Mesodermal cell (in vitro differentiated cells): Measurements from ENCODE around the gene APEH.
A peak's percentile ranks its signal among the peaks of the same experiment; 100 is the strongest.

Experiments used
- H3K27ac ChIP-seq: 2 replicates; pipeline ENCODE4 v1.7.0; 2013; ENCODE audit warnings: mild to moderate bottlenecking, low read depth, low read length, moderate library complexity; ENCODE audit not compliant: severe bottlenecking
- H3K36me3 ChIP-seq: 2 replicates; pipeline ENCODE4 v1.7.1; 2013; ENCODE audit warnings: mild to moderate bottlenecking, low read length, moderate library complexity; ENCODE audit not compliant: control insufficient read depth, insufficient read depth
- H3K4me1 ChIP-seq: one replicate; pipeline ENCODE4 v1.7.1; 2013; ENCODE audit warnings: mild to moderate bottlenecking, low read length; ENCODE audit not compliant: insufficient read depth, control insufficient read depth, poor library complexity, severe bottlenecking
- H3K4me3 ChIP-seq: 2 replicates; pipeline ENCODE4 v1.7.0; 2013; ENCODE audit warnings: low read length, control low read depth, mild to moderate bottlenecking; ENCODE audit not compliant: insufficient read depth, poor library complexity, severe bottlenecking; ENCODE audit errors: extremely low read depth
- H3K9me3 ChIP-seq: 2 replicates; pipeline ENCODE4 v1.7.1; 2013; ENCODE audit warnings: mild to moderate bottlenecking, low read length, moderate library complexity; ENCODE audit not compliant: control insufficient read depth
- WGBS, 2 experiments: methylation state at CpG; one replicate each; pipeline ENCODE4 v1.1.5; 2013; ENCODE audit warnings: missing lambda C conversion rate in 2 of 2; ENCODE audit not compliant: insufficient coverage in 2 of 2; 5-methylcytosine and 5-hydroxymethylcytosine counted together

Gene APEH

GRCh38 chr3:49713336-49714105 is 39.4 kb downstream of the APEH start:
- WGBS, 2 experiments = 96% methylated on average over 17 to 18 of the region's 25 CpGs
- no peaks in the 10 kb centered on the region for H3K4me1 ChIP-seq

GRCh38 chr3:49714728-49715550 is 40.8 kb downstream of the APEH start:
- Histone ChIP-seq H3K36me3 (peaks cover 18% of the 10 kb centered on the region), H3K27ac (no peak overlapping the region), H3K4me1 (no peaks in the 10 kb centered on the region), H3K4me3 (no peak overlapping the region), H3K9me3 (no peaks in the 10 kb centered on the region)
- 88 to 93% methylated on average over 13 of the region's 13 CpGs for WGBS, 2 experiments

More at GRCh38 chr3:49713336-49714105, 39.4 kb downstream of the APEH start:
- Histone ChIP-seq H3K4me3 (no peak overlapping the region), H3K9me3 (no peaks in the 10 kb centered on the region), H3K36me3 (peaks cover 16% of the 10 kb centered on the region), H3K27ac (no peak overlapping the region)

- Histone ChIP-seq H3K27ac (no peak overlapping the region), H3K4me1 (no peaks in the 10 kb centered on the region), H3K9me3 (no peaks in the 10 kb centered on the region), H3K4me3 (no peak overlapping the region), H3K36me3 (peaks cover 23% of the 10 kb centered on the region)
- 94 to 97% methylated on average over 13 of the region's 13 CpGs for WGBS, 2 experiments
These were observed 41.5 kb downstream of the APEH start for GRCh38 chr3:49715611-49716121.

GRCh38 chr3:49716169-49716568 is 42.0 kb downstream of the APEH start:
- Histone ChIP-seq H3K4me3 (no peak overlapping the region), H3K36me3 (peaks cover 27% of the 10 kb centered on the region), H3K27ac (no peak overlapping the region), H3K4me1 (no peaks in the 10 kb centered on the region), H3K9me3 (no peaks in the 10 kb centered on the region)
- 93 to 100% methylated on average over 4 of the region's 7 CpGs for whole genome bisulfite sequencing, 2 experiments

GRCh38 chr3:49716691-49717210 is 42.6 kb downstream of the APEH start:
- 91 to 94% methylated on average over 15 of the region's 16 CpGs for WGBS, 2 experiments
- Histone ChIP-seq H3K27ac (no peak overlapping the region), H3K4me3 (no peak overlapping the region), H3K36me3 (peaks cover 33% of the 10 kb centered on the region), H3K9me3 (no peaks in the 10 kb centered on the region), H3K4me1 (no peaks in the 10 kb centered on the region)

GRCh38 chr3:49717211-49717958 is 43.2 kb downstream of the APEH start:
- H3K9me3 ChIP-seq = no peaks in the 10 kb centered on the region
- H3K4me1 ChIP-seq = no peaks in the 10 kb centered on the region
- H3K27ac ChIP-seq = no peak overlapping the region
- 94% methylated on average over 9 to 10 of the region's 14 CpGs for WGBS, 2 experiments
- no peak overlapping the region for H3K4me3 ChIP-seq
- peaks cover 38% of the 10 kb centered on the region for H3K36me3 ChIP-seq

- no peak overlapping the region for H3K4me3 ChIP-seq
- WGBS, 2 experiments = 96 to 98% methylated on average over 70 to 75 of the region's 75 CpGs
- H3K4me1 ChIP-seq = peaks cover 5% of the 10 kb centered on the region
- peaks cover 44% of the 10 kb centered on the region for H3K36me3 ChIP-seq
- no peaks in the 10 kb centered on the region for H3K9me3 ChIP-seq
- no peak overlapping the region for H3K27ac ChIP-seq
These were observed 44.1 kb downstream of the APEH start for GRCh38 chr3:49717959-49718857.

GRCh38 chr3:49718858-49719213 is 44.7 kb downstream of the APEH start:
- H3K27ac ChIP-seq = no peak overlapping the region
- 61 to 76% methylated on average over 31 to 33 of the region's 33 CpGs for WGBS, 2 experiments
- H3K4me1 ChIP-seq = peaks cover 5% of the 10 kb centered on the region
- H3K36me3 ChIP-seq = peaks cover 44% of the 10 kb centered on the region
- no peaks in the 10 kb centered on the region for H3K9me3 ChIP-seq
- peak overlapping the region; percentile 39 for H3K4me3 ChIP-seq

GRCh38 chr3:49719214-49719884 is 45.2 kb downstream of the APEH start, which contains the start of gene AMIGO3:
Gene AMIGO3 (minus strand): TSS chr3:49719684. CDS start chr3:49719465, 219 bp downstream.
- 13 to 14% methylated on average over 43 to 48 of the region's 50 CpGs for WGBS, 2 experiments
- Histone ChIP-seq H3K27ac (peak within 1 kb of the TSS; percentile 49), H3K9me3 (no peaks in the 10 kb centered on the region), H3K36me3 (peaks cover 44% of the 10 kb centered on the region), H3K4me3 (peak within 1 kb of the TSS; percentile 39), H3K4me1 (peaks cover 5% of the 10 kb centered on the region)
